ENCODE data around the gene OPRD1.
A peak's percentile ranks its signal among the peaks of the same experiment; 100 is the strongest.

OPRD1 gene

GRCh38 chr1:28801461-28801860, 10.5 kb upstream of the OPRD1 start:
- no peak for DNase-seq

GRCh38 chr1:28803051-28803450, 8.9 kb upstream of the OPRD1 start:
- DNase-seq, result peak; percentile 43

- DNase-seq, result no peak
Measured at GRCh38 chr1:28803662-28804061, 8.3 kb upstream of the OPRD1 start.

GRCh38 chr1:28804071-28804470, 7.9 kb upstream of the OPRD1 start:
- DNase-seq, result no peak

DNA sequence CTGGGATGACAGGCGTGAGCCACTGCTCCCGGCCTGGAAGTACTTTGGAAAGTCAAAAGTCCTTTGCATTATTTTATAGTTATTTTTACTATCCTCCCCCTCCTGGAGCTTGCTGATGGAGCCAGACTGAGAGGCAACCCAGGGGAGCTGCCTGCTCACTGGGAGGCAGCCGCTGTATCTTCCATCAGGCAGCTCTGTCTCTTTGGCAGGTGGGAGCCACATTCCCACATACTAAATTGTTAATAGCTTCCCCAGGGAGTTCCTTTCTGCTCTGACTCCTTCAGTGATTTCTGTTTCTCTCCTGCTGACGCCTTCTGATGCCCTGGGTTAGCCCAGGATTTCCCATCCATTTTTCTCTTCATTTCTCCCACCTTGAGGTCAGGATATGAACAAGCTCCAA, 4.9 kb upstream of the OPRD1 start:
- DNase-seq, result no peak

DNA sequence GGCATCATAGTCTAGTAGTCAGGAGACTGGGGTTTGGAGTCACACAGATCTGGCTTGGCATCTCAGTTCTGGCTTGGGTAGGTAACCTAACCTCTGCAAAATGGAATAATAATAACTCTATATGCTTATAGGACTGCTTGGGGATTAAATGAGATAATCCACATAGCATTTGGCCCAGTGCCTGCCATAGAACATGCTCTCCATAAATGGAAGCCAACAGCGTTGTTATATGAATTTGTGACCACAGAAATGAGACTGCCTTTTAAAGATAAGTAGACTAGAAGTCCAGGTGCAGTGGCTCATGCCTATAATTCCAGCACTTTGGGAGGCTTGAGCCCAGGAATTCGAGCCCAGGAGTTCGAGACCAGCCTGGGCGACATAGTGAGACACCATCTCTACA, 4.0 kb upstream of the OPRD1 start:
- no peak for DNase-seq

GRCh38 chr1:28811369-28811765, 603 bp upstream of the OPRD1 start:
- DNase-seq, result no peak

DNA sequence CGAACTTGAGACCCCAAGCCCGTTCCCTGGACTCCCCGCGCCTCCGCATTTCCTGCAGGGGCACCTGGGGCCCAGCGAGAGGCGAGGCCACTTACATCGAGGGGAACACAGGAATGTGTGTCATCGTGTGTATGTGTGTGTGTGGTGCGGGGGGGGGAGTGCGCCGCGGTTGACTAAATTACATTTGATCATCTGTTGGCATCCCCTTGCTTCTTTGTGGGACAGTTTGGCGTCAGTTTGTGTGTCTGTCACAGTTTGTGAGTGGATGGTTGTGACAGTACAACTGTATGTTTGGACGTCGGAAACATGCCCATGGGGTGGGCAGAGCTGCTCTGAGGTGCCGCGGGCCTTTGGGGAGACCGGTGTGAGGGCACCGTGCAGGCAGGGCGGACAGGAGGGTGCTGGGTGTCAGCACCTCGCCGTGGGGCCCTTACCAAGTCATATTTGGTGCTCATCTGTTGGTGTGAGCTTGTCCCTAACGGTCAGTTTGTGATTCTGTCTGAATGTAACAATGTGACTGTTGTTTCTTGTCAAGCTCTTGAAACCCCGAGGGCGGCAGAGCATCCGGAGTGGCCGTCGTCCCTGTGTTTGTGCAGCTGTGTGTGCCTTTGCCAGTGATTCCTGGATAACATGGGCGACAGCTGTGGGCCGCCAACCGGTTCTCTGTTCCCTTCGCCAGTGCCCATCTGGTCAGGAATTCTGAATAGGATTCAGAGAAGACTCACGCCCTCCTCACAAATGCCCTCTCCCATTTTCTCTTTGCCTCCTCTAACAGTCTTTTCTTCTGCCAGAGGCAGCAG, 899 bp downstream of the OPRD1 start:
- DNase-seq, result no peak

GRCh38 chr1:28813931-28814465, 2.0 kb downstream of the OPRD1 start:
- no peak for DNase-seq

DNA sequence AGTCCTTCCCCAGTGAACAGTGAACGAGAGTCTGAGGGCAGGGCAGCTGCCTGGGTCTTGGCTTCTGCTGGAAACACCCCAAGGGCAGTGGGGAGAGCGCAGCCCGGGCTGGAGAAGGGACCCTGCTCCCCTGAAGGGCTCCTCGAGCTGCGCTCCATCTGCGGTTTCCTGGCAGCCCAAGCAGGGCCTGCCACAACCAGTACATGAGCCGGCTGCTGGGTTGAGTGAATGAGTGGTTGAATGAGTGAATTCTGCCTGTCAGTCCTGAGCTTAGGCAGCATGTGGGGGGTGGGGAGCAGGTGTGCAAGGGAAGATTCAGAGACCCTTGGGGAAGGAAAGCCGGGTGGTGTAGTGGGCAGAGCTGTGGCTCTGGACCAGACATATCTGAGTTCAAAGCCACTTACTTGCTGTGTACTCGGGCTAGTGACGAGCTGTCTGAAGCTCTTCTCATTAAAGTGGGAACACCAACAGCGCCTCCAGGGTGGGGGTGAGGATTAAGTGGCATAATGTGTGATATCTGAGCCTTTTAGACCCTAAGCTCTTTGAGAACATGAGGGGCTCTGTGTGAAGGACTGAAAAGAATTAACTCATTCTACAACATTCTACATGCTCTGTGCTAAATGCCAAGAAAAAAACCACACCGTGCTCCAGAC, 3.7 kb downstream of the OPRD1 start:
- no peak for DNase-seq

GRCh38 chr1:28817133-28817532, 5.2 kb downstream of the OPRD1 start:
- no peak for DNase-seq

DNA sequence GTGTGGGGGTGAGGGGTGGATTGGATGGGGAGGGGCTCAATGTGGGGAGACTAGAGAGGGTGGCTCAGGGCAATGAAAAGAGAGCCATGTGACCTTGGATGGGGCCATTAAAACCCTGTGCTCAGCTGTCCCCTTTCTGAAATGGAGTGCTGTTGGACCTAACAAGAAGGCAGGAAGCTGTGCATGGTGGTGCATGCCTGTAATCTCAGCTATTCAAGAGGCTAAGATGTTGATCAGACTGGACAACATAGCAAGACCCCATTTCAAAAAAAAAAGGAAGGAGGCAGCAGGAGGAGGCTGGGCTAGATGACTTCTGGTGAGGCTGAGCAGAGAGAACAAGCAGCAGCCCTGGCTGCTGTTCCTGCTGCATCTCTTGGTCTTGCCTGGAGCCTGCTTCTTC, 7.0 kb downstream of the OPRD1 start:
- no peak for DNase-seq

GRCh38 chr1:28822799-28823198, 10.8 kb downstream of the OPRD1 start:
- peak; percentile 34 for DNase-seq

DNA sequence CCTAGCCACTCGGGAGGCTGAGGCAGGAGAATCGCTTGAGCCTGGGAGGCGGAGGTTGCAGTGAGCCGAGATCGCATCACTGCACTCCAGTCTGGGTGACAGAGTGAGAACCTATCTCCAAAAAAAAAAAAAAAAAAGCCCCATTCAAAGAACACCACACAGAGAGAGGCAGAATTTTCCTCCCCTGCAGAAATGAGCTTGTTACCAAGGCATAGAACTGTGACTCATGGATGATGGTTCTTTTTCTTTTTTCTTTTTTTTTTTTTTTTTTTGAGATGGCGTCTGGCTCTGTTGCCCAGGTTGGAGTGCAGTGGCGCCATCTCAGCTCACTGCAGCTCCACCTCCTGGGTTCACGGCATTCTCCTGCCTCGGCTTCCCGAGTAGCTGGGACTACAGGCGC, 12.1 kb downstream of the OPRD1 start:
- DNase-seq, result peak; percentile 10

GRCh38 chr1:28828227-28828858, 16.4 kb downstream of the OPRD1 start:
- peak; percentile 7 for DNase-seq

- DNase-seq, result no peak
Measured at GRCh38 chr1:28830814-28831213, 18.8 kb downstream of the OPRD1 start.

DNA sequence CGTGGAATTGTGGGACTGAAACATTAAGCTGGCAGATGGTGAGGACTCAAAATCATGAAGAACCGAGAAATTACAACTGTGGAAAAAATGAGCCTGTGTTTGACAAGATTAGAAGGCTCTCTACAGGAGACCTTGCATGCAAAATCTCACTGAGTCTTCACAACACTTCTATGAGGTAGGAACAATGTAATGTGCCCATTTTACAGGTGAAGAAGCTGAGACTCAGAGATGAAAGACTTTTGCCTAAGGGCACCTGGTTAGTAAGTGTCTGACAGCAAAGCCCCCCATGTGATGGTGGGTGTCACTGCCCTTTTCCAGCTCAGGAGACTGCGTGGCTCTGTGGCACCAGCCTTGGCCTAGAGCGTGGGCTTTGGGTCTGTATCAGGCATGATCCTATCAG, 21.0 kb downstream of the OPRD1 start:
- no peak for DNase-seq

DNA sequence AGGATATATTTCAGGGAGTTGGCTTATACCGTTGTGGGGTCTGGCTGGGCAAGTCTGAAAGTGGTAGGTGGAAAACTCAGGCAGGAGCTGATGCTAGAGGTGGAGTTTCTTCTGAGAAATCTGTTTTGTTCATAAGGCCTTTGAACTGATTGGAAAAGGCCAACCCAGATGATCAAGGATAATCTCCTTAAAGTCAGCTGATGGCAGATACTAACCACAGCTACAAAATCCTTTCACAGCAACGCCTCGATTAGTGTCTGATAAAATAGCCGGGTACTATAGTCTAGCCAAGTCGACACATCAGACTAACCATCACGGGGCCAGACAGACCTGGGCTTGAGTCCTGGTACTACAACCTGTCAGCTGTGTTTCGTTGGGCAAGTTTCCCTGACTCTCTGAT, 21.4 kb downstream of the OPRD1 start:
- DNase-seq, result no peak

GRCh38 chr1:28835237-28835650, 23.3 kb downstream of the OPRD1 start:
- DNase-seq, result no peak

GRCh38 chr1:28836421-28836956, 24.5 kb downstream of the OPRD1 start:
- no peak for DNase-seq

DNA sequence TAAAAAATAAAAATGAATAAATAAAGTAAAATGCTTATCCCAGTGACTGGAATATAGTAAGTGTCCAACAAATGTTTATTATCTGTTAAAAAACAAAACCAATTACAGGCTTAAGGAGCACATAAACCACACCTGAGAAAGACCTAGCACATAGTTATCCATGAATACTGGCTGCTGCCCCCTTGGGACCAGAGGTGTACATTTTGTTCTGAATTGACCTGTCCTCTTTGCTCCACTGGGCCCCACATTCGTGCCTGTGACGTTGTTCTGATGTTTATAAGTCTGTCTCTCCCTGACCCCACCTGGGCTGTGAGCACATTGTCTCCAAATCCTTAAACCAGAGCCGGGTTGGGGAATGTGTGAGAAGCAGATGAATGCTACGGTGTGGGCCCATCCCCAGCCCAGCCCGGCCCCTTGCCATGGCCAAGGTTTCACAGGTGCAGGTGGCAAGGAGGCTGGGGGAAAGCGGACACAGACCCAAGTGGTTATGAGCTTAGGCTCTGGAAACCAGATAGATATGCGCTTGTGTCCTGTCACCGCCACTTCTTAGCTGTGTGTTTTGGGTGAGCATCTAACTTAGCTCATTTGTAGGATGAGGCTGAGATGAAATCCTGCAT, 29.1 kb downstream of the OPRD1 start:
- no peak for DNase-seq

DNA sequence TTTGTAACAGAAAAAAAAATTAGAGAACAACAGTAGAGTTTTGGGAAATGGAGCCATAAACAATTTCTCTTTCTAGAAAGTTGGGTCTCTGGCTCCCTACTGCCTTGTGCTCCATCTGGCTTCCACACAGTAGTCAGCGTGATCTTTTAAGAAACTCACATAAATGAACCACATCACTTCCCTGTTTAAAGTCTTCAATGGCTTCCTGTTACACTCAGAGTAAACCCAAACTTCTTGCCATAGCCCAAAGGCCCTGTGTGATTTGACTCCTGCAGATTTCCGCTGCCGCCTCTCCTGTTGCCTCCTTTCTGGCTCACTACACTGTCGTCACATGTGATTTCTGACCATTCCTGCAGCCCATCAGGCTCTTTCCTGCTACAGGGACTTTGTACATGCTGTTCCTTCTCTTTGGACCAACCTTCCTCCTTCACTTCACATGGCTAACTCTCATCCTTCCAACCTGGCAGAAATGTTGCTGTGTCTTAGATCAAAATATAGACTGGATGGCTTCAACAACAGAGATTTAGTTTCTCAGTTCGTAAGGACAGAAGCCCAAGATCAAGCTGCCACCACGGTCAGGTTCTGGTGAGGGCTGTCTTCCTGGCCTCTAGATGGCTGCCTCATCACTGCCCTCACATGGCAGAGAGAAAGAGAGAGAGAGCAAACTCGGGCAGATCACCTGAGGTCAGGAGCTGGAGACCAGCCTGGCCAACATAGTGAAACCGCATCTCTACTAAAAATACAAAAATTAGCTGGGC, 34.0 kb downstream of the OPRD1 start:
- DNase-seq, result no peak
